Measurements from ENCODE around the gene EFNB2.

GRCh38 chr13:106524108-106524507 is 11.4 kb downstream of the EFNB2 start:
- no peak for TF ChIP-seq CTCF (conservative IDR thresholded peaks at IDR 0.05; ENCODE audit: low read depth, low read length)
- TF ChIP-seq EZH2phosphoT487 (IDR thresholded peaks at IDR 0.05; ENCODE audit: borderline replicate concordance, low read length), result no peak
- no peak for TF ChIP-seq EZH2 (IDR thresholded peaks at IDR 0.05; ENCODE audit: low read length, unreplicated experiment)
